GM19351 (cell line): ENCODE measurements around the gene AUTS2.

Source experiments
- ATAC-seq: cut with Tn5 transposase; IDR thresholded peaks from one replicate; pipeline ENCODE4 v1.9.1; 2021; ENCODE audit warnings: mild to moderate bottlenecking, moderate library complexity; ENCODE audit not compliant: unreplicated experiment

The AUTS2 gene

GRCh38 chr7:69813637-69814240 lies 215.5 kb downstream of the AUTS2 start:
- no peak for ATAC-seq

GRCh38 chr7:69814421-69814962 lies 216.2 kb downstream of the AUTS2 start:
- ATAC-seq = no peak

GRCh38 chr7:69816501-69816900 lies 218.2 kb downstream of the AUTS2 start:
- ATAC-seq = no peak

- no peak for ATAC-seq
Observed at GRCh38 chr7:69817121-69817520, 218.8 kb downstream of the AUTS2 start.

GRCh38 chr7:69817841-69818635 lies 219.8 kb downstream of the AUTS2 start:
- no peak for ATAC-seq

GRCh38 chr7:69818636-69819332 lies 220.5 kb downstream of the AUTS2 start:
- ATAC-seq = no peak

- ATAC-seq = no peak
Observed at GRCh38 chr7:69819333-69819705, 221.0 kb downstream of the AUTS2 start.

- ATAC-seq = no peak
Observed at GRCh38 chr7:69820479-69821192, 222.4 kb downstream of the AUTS2 start.

- no peak for ATAC-seq
Observed at GRCh38 chr7:69822386-69822785, 224.1 kb downstream of the AUTS2 start.

- no peak for ATAC-seq
Observed at GRCh38 chr7:69823151-69823744, 225.0 kb downstream of the AUTS2 start.

GRCh38 chr7:69825113-69825972 lies 227.1 kb downstream of the AUTS2 start:
- no peak for ATAC-seq

- ATAC-seq = no peak
Observed at GRCh38 chr7:69826283-69826682, 228.0 kb downstream of the AUTS2 start.

- no peak for ATAC-seq
Observed at GRCh38 chr7:69827140-69827539, 228.9 kb downstream of the AUTS2 start.

GRCh38 chr7:69827558-69827957 lies 229.3 kb downstream of the AUTS2 start:
- no peak for ATAC-seq

GRCh38 chr7:69832356-69832755 lies 234.1 kb downstream of the AUTS2 start:
- ATAC-seq = no peak

GRCh38 chr7:69833964-69834363 lies 235.7 kb downstream of the AUTS2 start:
- no peak for ATAC-seq

- no peak for ATAC-seq
Observed at GRCh38 chr7:69836702-69837101, 238.4 kb downstream of the AUTS2 start.

GRCh38 chr7:69837387-69838068 lies 239.3 kb downstream of the AUTS2 start:
- ATAC-seq = no peak

- ATAC-seq = peak; percentile 46
Observed at GRCh38 chr7:69839782-69840181, 241.5 kb downstream of the AUTS2 start.
